Fibroblast of the aortic adventitia (primary cell): Measurements from ENCODE around the gene TBC1D13. TPM values are rescaled to one million over a fixed set of nuclear protein-coding genes. Genes with fewer than 3 reads are reported as not detected.
"Not testable (repeated sequence)": the region's sequence is repeated elsewhere in the genome, so short reads cannot be mapped to it uniquely, and the experiment has no call there.

Experiments used
- DNase-seq: peaks from one replicate; pipeline ENCODE4 v3.0.0-alpha.2; 2010; ENCODE audit warnings: low read depth
- H3K4me3 ChIP-seq: 2 replicates; pipeline ENCODE4 v1.5.1; 2011; ENCODE audit warnings: low read depth, mild to moderate bottlenecking, control low read depth, low read length, moderate library complexity
- CTCF ChIP-seq: IDR thresholded peaks from 2 replicates; pipeline ENCODE4 v1.5.1; 2011; ENCODE audit warnings: mild to moderate bottlenecking, low read length, control low read depth, inconsistent platforms; ENCODE audit not compliant: insufficient read depth
- total RNA-seq: library from RNA; depleted of rRNA; stranded (reverse); fragments of >200 nt; gene quantifications from 2 replicates; pipeline ENCODE4 v1.2.3, GENCODE V29; 2012; ENCODE audit warnings: low replicate concordance

The TBC1D13 gene
- total RNA-seq, 1 donor: 24.2 TPM

DNA sequence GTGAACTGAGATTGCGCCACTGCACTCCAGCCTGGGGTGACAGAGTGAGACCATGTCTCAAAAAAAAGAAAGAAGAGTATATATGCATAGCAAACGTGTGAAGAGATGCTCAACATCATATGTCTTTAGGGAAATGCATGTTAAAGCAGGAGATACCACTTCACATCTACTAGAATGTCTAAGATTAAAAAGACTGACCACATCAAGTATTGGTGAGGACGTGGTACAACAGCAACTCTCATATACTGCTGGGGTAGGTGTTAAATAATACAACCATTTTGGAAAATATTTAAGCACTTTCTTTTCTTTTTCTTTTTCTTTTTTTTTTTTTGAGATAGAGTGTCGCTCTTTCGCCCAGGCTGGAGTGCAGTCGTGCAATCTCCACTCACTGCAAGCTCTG, 1.6 kb upstream of the TBC1D13 start:
- no peak for DNase-seq
- TF ChIP-seq CTCF: no peak
- no peak overlapping the region for H3K4me3 ChIP-seq

DNA sequence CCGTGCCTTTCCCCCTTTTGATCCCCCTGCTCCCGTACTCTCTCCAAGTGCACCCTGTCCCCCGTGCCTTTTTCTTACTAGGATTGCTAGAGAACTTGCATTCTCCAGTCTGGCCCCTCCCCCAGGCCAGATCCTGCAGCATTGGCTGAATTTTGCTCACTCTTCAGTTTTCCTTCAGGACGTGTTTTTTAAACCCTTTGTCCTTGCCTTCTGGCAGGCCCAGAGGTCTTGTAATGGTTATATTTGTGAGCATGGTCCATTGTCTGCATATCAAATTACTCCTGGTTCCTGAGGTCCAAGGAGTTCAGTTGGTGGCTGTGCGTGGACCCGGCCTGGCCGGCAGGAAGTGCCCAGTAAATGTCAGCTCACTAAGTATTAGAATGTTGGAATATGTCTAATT, 606 bp downstream of the TBC1D13 start:
- H3K4me3 ChIP-seq: peak overlapping the region; percentile 99
- DNase-seq: peak; percentile 19
- TF ChIP-seq CTCF: no peak

- DNase-seq: no peak
- peak overlapping the region; percentile 99 for H3K4me3 ChIP-seq
- no peak for TF ChIP-seq CTCF
Measured at GRCh38 chr9:128788445-128788844, 1.4 kb downstream of the TBC1D13 start.

DNA sequence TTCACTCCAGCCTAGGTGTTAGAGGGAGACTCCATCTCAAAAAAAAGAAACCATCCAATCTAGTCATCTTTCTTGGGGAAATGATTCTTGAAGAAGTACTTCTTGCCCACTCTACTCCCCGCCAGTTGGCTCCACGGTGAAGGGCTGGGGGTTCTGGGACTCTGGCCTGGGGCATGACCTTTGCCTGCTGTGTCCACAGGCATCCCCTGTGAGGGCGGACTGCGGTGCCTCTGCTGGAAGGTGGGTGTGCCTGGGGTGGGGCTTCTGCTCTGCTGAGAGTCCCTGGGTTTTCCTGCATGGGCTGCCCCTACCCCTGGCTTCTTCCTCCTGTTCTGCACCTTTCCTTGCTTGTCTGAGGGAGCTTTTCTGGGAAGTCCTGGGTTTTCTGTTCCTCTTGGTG, 3.5 kb downstream of the TBC1D13 start:
- no peak for DNase-seq
- no peak for TF ChIP-seq CTCF
- no peak overlapping the region for H3K4me3 ChIP-seq

GRCh38 chr9:128792134-128792533, 5.1 kb downstream of the TBC1D13 start:
- TF ChIP-seq CTCF: no peak
- H3K4me3 ChIP-seq: no peak overlapping the region
- DNase-seq: no peak

GRCh38 chr9:128792978-128793686, 6.1 kb downstream of the TBC1D13 start:
- DNase-seq: no peak
- no peak for TF ChIP-seq CTCF
- H3K4me3 ChIP-seq: no peak overlapping the region

- H3K4me3 ChIP-seq, DNase-seq: not testable (repeated sequence)
Measured at GRCh38 chr9:128794961-128795360, 7.9 kb downstream of the TBC1D13 start.
